Keratinocyte (primary cell): Measurements from ENCODE around the gene SLC1A2.

Source experiments
- CTCF ChIP-seq, 3 experiments: IDR thresholded peaks in 1 of 3; conservative IDR thresholded peaks in 1 of 3; optimal IDR thresholded peaks in 1 of 3; 2 replicates in 2 of 3; 3 replicates in 1 of 3; pipeline versions ENCODE3 to v1.5.1; 2011; ENCODE audit warnings: low read length in 3 of 3, mild to moderate bottlenecking in 3 of 3, moderate library complexity in 2 of 3, control low read depth in 1 of 3, inconsistent platforms in 1 of 3; ENCODE audit not compliant: insufficient read depth in 2 of 3; ENCODE audit errors: extremely low read depth in 1 of 3
- EZH2 ChIP-seq: IDR thresholded peaks from one replicate; pipeline ENCODE4 v1.6.1; 2012; ENCODE audit warnings: inconsistent platforms, mild to moderate bottlenecking, low read length, moderate library complexity

- no peak for TF ChIP-seq CTCF (optimal IDR thresholded peaks at IDR 0.05 in 1 of 3, IDR thresholded peaks at IDR 0.05 in 1 of 3, conservative IDR thresholded peaks at IDR 0.05 in 1 of 3; ENCODE audit: extremely low read depth in 1 of 3, insufficient read depth in 2 of 3, low read length in 3 of 3)
- TF ChIP-seq EZH2, result no peak
These were observed 81.4 kb downstream of the SLC1A2 start for GRCh38 chr11:35337914-35338305.
